ENCODE measurements around the gene NEUROD2.

NEUROD2 gene

DNA sequence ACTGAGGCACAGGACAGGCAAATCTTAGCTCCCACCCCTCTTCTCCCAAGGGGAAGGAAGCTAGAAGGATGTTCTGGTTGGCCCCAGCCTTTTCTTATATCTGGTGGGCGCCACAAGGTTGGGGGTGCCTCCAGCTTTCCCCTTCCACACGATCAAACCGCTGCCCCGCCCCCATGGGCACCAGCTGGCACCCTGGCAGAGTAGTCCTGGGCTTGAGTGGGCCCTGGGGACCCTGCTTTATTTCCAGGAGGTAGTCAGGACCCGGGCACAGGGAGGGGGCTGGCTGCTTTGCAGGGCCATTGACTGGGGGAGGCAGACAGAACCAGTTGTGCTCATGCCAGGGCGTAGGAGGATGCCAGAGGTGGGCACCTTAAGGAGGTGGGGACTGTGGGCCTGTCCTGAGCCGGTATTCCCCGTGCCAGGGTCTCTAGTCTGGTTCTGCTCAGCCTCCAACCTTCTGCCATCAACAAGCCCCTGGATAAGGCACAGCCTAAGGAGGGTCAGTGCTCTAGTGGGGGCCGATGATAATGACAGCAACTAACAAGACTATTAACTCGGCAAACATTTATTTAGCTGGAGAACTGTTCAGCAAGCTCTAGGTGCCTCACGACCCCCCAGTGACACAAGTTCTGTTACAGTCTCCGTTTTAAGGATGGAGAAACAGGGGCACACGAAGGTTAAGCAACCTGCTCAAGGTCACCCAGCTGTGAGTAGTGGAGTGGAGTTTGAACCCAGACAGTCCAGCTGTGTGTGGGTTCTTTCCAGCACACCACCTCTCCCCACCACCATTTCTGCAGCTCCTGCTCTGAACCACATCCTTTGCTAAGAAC is 11.5 kb upstream of the NEUROD2 start:
- DNase-seq (ENCODE audit: low read depth in 2 of 2), result no peak

DNA sequence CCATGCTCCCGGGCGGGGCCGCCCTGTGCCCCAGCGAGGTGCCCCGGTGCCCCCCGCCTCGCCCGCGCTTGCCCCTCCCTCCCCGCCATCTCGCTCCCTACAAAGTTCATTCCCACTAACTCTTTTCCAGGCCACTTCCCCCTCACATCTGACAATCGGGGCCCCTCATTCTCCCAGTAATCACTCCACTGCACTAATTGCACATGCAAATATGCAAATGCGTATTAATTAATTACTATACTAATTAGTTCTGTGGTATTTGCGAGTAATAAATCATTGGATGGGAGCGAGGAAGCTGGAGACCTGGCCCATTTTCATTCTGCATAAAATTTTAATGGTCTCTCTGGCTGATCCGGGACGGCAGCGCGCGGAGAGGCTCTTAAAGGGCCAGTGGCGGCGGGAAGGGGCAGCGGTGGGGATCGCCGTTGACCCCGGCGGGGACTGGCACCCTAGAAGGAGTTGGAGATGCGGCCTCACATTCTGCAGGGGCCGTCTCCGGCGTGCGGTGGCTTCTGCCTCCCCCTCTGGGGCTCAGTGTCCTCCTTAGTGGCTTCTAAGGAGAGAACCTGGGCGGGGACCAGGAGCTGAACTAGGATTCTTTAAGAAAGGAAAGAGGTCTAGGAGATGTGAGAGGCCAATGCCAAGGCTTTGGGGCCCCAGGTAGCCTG is 10.7 kb upstream of the NEUROD2 start:
- DNase-seq (ENCODE audit: low read depth in 2 of 2), result no peak

DNA sequence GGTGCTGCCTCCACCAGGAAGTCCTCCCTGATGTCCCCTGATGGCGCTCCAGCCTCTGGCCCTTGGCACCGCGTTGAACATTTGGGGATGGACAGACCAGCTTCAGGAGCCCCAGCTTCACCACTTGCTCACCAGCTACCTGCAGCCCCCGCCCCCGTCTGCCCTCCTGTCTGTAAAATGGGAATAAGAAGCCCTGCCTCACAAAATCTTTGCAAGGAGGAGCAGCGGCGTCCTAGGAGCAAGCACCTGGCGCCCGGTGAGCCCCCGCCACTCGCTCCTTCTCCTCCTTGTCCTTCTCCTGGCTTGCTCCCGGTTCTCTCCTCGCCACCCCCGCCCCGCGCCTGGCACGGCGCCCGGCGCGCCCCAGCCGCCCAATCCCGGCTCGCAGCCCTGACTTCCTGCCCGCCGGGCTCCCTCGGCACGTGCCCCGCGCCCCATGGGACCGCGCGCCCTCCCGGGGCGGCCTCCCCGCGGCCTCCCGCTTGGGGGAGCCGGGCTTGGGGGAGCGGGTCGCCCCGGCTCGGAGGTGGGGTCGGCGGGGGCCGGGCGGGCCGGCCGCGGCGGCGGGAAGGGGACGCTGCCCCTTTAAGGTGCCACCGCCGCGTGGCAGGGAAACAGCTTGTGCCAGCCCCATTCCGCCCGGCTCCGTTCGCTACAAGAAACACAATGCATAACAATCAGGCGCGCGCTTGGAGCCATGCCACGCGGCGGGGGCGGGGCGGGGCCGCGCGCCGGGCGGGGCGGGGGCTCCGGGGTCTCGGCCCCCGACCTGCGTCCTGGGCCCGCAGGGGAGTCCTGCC is 9.9 kb upstream of the NEUROD2 start:
- DNase-seq (ENCODE audit: low read depth in 2 of 2), result peak in 1 of 2 donors; percentile 28

DNA sequence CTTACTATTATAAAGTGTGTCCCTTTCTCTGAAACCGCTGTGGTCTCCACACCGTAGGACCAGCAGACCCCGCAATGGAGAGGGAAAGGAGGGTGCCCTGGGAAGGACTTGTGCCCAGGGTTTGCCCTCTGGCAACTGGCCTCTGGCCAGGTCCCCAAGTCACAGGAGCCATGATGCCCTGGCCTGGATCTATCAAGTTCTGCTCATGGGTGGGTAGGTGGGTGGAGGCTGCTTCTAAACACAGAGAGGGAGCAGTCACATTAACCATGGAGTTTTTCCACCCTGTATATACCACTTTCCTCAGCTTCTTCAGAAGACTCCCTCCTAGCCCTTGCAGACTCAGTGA is 9.4 kb upstream of the NEUROD2 start:
- DNase-seq (ENCODE audit: low read depth in 2 of 2), result no peak

DNA sequence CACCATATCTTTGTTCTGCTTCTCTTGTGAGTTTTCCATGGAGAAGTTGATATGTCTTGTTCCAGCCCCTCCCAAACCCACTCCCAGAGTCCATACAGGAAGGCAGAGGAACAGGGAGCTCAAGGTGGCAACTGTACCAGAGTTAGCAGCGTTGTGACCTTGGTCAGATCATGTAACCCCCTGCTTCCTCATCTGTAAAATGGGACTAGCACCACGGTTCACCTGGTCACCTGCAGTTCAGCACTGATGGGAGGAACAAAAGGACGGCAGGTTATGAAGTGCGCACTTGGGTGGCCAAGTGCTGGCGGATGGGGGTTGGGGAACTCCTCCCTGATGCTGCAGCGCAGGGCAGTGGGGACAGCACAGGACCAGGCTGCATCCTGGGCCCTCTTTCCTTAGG is 7.7 kb upstream of the NEUROD2 start:
- DNase-seq (ENCODE audit: low read depth in 2 of 2), result no peak

DNA sequence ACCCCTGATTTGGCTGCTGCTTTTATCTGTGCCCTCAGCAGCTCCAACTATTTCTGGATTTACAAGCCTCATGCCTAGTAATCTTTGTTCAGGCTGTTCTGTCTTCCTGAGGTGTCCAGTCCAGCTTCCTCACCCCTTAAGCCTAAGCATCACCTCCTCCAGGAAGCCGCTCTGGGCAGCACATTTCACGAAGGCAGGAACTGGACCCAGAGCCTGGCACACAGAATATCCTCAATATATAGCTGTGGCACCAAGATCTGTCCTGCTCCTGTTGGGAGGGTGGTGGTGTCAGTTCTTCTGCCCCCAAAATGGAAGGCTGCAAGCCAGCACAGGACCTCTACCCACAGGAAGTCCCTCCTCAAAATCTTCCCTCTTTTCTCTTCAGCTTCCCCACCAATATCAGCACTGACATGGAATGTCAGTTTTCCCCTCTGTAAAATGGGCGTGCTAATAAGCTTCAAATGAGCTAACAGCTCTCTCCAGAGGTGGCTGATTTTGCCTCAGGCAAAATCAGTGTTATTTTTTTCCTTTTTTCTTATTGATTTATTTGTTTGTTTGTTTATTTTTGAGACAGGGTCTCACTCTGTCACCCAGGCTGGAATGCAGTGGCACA is 6.9 kb upstream of the NEUROD2 start:
- no peak for DNase-seq (ENCODE audit: low read depth in 2 of 2)

DNA sequence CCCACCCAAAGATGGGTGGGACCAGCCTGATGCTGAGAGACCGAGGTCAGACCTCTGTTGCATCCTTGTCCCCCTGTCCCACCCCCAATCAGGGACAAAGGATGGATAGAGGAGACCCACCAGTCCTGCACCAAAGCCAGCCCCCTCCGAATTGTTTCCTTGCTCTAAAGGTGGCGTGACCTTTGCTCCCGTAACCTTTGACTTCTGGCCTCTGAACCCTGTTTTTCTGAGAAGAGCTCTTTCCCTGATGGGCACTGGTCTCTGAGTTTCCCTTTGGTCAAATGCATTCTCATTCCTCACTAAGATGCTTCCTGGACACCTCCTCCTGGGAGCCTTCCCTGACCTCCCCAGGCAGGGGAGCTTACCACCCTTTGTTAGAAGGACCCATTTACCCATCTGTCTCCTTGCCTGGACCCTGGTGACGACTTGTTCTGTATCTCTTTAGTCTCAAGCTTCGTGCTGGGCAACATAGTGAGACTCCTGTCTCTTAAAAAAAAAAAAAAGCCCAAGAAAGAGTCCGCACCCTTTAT is 5.3 kb upstream of the NEUROD2 start:
- DNase-seq (ENCODE audit: low read depth in 2 of 2), result no peak

DNA sequence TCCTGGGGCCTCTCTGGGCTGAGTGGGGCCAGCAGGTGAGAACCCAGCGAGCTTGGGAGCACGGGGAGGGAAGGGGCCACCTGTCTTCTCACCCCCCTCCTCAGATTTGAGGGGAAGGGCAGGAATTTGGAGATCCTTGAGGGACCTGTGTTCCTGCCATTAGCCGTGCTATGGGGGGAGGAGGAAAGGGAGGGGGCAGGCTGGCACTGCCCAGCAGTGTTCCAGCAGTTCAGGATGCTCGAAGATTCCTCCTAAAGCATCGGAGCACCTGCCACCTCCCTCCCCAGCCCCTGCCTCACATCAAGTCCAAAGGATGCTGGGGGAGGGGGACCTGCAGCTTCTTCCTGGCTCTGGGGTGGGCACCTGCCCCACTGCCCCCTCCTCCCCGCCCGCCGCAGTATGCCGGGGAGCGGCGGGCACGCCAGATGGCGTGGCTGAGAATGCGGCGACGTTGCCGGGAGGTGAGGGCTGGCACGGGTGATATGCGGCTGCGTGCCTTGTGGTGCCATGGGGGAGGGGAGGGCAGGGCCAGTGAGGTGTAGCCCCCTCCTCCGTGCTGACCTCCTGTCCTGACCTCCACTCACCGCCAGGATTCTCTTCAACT is 4.7 kb upstream of the NEUROD2 start:
- no peak for DNase-seq (ENCODE audit: low read depth in 2 of 2)

DNA sequence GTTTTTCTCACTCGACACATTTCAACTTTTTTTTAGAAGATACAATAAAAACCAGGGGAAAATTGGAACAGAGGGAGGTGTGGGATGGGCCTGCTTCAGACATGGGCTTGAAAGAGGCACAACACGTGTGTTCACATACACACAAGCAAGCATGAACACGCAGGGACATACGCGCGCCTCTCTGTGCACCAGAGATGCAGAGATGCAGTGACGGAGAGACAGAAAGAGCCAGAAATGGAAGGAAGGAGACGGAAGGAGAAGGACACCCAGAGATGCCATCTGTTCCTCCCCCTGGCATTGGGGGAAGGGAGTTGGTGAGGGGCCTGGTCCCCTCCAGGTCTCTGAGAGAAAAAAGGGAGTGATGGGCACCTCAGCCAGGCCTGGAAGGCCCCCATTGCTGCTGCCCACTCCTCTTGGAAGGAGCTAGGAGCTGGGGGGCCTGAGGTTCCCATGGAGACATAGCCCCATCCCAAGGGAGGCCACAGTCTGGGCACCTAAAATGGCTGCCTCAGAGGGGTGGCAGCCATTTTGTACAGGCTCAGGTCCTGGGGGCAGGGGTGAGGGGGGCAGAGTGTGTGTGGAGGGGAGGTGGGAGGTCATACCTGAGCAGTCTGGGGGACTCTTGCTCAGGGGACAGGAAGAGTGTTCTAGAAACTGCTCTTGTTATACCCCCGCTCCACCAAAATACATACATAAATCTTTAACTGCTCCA is 3.8 kb upstream of the NEUROD2 start:
- no peak for DNase-seq (ENCODE audit: low read depth in 2 of 2)

DNA sequence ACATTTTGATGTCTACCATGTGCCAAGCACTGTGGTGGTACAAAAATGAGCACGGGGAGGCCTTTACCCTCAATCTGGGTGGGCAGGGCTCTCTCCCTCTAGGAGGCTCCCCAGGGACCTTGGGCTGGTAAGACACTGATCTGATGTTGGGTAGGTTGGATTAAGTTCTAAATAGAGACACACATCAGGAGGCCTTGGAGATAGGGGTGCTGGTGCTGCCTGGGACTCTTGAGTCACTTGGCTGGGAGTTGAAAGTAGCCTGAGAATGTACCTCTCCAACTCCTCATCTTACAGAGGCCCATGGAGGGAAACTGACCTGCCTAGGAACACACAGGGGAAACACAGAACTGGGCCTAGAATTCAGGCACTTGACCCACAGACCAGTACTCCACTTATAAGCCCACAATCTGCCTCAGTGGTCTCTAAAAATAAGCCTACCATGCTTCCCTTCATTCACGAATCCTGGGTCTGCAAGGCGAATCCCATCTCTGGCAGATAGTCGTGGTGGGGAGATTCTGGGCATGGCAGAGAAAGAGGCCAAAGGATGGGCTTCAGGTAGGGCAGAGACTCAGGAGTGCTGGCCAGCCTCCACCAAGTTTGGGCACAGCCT is 1.8 kb upstream of the NEUROD2 start:
- no peak for DNase-seq (ENCODE audit: low read depth in 2 of 2)

DNA sequence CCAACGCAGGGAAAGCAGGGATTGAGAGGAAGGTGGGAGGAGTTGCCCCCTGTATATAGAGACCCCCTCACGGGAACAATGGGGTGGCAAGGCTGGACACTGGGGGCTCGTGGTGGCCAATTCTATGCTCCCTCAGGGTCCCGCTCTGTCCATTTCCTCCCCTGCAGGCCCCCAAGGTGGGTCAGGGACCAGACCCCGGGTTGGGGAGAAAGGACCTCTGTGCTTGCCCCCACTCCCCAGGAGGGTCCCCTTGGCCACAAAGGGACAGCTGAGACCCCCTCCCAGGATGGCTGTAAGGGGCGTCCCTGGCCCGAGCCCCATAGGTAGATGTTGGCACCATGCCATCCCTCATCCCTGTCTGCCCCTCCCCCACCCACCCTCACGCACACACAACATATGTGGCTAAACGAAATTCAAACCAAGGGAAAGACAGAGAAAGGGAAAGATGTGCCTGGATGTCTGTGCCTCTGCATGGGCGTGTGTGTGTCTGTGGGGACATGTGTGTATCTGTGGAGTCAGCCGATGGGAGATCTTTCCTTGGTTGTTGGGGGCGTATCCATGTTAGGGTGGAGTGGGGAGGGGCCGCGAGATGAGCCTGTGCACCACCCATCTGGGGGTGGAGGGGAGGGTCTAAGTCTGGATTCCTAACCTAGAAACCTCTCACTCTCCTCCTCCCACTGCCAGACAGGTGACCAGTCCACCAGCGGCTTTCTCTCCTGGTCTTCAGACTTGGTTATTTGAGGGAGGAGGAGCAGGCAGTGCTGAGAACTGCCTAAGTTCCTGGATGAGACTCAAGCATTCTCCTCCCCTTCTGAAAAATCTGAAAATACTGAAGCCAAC is 642 bp upstream of the NEUROD2 start:
- DNase-seq (ENCODE audit: low read depth in 2 of 2), result no peak

DNA sequence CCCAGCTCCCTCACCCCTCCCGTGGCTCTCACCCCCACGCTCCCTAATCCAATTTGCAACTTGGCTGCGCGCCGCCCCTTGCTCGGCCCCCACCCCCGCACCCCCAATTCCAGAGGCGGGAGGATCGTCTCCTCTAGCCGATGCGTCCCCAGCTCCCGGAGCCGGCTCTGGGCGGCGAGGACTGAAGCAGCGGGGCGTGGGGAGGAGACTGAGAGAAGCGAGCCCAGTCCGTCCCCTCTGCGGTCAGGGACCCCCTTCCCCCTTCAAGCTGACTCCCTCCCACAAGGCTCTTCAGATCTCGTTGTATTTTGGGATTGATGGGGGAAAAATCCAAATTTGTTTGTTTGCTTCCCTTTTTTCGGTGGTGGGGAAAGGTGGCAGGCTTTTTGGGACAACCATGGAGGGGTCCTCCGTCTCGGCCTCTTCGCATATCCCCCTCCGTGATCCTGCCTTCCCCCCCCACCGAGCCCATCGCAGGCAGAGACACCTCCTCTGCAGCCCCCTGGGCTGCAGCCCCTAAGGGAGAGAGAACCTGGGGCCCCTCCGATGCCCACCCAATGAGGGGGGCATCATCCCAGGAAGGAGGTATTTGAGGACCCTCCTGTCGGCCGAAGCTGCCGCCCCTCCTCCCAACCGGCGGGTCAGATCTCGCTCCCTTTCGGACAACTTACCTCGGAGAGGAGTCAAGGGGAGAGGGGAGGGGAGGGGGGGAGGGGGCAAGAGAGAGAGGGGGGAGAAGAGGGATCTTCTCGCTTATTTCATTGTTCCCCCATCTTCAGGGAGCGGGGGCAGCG is 466 bp downstream of the NEUROD2 start:
- DNase-seq (ENCODE audit: low read depth in 2 of 2), result no peak

DNA sequence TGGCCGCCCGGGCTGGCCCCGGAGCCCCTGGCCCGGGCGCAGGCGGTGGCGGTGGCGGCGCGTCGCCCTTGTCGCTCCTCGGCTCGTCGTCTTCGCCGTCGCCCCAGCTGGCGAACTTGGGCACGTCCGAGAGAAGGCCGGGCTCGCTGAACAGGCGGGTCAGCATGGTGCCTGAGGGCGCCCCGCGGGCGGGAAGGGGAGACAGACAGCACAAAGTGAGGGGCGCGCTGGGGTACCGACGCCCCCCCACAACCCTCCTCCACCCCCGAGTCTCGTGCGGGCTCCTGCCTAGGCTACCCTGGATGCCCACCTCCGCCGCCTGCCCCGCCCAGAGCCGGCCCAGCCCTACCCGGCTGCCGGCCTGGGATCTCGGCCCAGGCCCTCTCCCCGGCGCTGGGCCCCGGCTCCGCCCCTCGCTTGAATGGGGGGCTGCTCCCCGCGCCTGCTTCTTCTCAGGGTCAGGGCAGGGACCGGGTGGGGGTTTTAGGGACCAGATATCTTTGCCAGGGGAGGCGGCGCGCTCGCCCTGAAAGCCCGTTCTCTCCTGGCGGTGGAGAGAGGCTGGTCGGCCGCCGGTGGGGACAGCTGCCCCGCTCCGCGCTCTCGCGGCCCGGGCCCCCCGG is 1.2 kb downstream of the NEUROD2 start:
- no peak for DNase-seq (ENCODE audit: low read depth in 2 of 2)

DNA sequence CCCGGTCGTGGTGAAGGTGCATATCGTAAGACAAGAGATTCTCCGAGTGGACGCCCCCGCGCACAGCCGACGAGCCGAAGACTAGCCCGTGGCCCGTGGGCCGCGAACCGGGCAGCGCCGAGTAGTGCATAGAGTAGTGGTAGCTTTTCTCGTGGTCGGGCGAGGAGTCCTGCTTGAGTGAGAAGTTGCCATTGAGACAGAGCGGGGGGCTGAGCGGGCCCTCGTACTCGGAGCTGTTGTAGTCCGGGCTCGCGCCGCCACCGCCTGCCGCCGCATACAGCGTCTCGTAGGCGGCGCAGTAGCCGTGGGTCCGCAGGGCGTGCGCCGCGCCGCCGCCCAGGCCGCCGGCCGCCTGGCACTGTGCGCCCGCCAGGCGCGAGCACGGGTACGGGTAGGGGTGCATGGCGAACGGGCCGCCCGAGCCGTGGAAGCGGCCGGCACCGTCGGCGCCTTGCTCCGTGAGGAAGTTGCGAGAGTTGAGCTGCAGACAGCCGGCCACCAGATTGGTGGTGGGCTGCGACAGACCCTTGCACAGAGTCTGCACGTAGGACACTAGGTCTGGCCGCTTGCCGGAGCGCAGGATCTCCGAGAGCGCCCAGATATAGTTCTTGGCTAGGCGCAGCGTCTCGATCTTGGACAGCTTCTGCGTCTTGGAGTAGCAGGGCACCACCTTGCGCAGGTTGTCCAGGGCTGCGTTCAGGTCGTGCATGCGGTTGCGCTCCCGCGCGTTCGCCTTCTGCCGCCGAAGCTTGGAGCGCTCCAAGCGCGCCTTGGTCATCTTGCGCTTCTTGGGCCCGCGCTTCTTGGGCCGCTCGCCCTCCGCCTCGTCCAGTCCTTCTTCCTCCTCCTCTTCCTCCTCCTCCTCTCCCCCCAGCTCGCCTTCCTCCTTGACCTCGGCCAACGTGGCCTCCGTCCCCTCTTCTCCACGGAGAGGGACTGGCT is 2.0 kb downstream of the NEUROD2 start:
- no peak for DNase-seq (ENCODE audit: low read depth in 2 of 2)

DNA sequence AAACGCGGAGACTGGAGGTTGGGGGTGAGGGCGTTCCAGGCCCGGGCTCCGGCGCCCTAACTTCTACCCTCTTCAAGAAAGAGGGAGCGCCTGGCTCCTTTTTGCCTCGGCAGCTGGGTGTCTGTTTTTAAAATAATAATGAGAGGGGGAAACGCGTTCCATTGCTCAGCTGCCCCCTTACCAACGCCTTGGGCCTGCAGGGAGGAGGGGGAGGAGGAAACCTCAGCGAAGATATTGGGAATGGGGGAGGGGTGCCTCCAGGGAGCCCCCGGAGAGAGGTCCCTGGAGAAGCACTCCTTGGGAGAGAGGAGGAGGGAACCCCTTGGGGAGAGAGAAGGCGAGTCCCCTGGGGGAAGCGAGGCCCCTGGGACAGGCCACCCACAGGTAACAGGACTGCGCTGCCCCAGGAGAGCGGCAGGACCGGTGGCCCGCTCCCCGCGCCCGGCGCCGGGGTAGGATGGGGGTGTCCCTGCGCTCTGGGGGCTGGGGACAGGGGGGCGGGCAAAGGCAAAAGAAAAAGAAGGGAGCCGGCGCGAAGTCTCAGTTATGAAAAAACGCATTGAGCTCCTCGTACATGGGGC is 2.7 kb downstream of the NEUROD2 start:
- DNase-seq (ENCODE audit: low read depth in 2 of 2), result no peak

DNA sequence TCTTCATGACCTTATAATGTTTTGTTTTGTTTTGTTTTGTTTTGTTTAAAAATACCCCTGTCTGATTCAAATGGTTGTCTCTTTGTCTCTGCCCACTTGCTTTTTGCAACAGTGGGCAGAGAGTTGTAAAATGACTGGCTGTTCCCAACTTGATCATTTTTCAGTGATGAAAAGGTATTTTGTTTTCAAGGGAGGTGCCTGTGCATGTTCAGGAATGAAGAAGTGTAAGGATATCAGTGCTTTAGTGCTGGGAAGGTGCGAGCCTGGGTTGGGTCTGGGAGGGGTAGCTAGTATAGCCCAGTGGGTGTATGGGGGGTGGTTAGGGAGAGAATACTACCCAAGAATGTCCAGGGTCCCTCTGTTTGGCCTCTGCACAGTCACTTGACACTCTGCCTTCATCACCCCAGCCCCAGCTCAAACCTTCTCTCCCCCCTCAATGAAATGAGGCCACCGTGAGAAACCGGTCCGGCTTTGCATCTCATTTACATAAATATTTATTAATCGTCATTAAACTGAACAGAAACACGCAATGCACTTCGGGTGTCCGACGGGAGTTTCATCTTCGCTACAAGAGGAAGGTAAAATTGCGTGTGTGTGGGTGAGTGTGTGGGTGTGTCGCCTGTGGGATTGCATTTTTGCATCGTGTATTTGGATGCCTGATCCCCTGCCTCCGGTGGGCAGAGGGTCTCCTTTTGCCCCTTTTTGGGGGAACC is 4.3 kb downstream of the NEUROD2 start:
- no peak for DNase-seq (ENCODE audit: low read depth in 2 of 2)

Measured in stimulated activated CD8-positive, alpha-beta memory T cell treated with anti-CD3 and anti-CD28 coated beads, Interleukin-15, amount 100 ng/mL, for 4 hours (primary cell).